Endothelial cell of umbilical vein (primary cell): ENCODE data around the gene ECI1.

Experiments
- CTCF ChIP-seq, 2 donors: IDR thresholded peaks; 1 replicate in 1 of 2; 2 replicates in 1 of 2; pipeline ENCODE4 v1.5.1; 2011; ENCODE audit warnings: low read length in 2 of 2, mild to moderate bottlenecking in 2 of 2, moderate library complexity in 2 of 2, control low read depth in 1 of 2, inconsistent platforms in 1 of 2, low read depth in 1 of 2; ENCODE audit not compliant: insufficient read depth in 1 of 2; ENCODE audit errors: extremely low read depth in 1 of 2
- EZH2 ChIP-seq: IDR thresholded peaks from 2 replicates; pipeline ENCODE4 v1.6.1; 2012; ENCODE audit warnings: borderline replicate concordance, low read depth, mild to moderate bottlenecking, moderate library complexity, low read length, inconsistent platforms; ENCODE audit not compliant: severe bottlenecking
- FOS ChIP-seq: IDR thresholded peaks from 2 replicates; pipeline ENCODE4 v1.6.1; 2011; ENCODE audit warnings: mild to moderate bottlenecking, low read length, moderate library complexity, borderline replicate concordance; ENCODE audit not compliant: insufficient read depth
- GATA2 ChIP-seq: IDR thresholded peaks from 2 replicates; pipeline ENCODE4 v1.7.0; 2011; ENCODE audit warnings: low read depth, mild to moderate bottlenecking, moderate library complexity, mixed read lengths, low read length; ENCODE audit not compliant: insufficient read length, insufficient read depth
- JUN ChIP-seq: IDR thresholded peaks from 2 replicates; pipeline ENCODE4 v1.6.1; 2011; ENCODE audit warnings: borderline replicate concordance, low read depth; ENCODE audit not compliant: insufficient read length, insufficient read depth
- MAX ChIP-seq: IDR thresholded peaks from 2 replicates; pipeline ENCODE4 v1.6.1; 2011; ENCODE audit not compliant: insufficient read depth, insufficient read length
- MYC ChIP-seq: IDR thresholded peaks from one replicate; pipeline ENCODE4 v1.6.1; 2011; ENCODE audit warnings: mild to moderate bottlenecking, low read depth, low read length
- POLR2A ChIP-seq: IDR thresholded peaks from 2 replicates; pipeline ENCODE4 v1.6.1; 2012; ENCODE audit warnings: low read depth, mild to moderate bottlenecking, control low read depth, low read length
- POLR2AphosphoS5 ChIP-seq: IDR thresholded peaks from 2 replicates; pipeline ENCODE4 v1.6.1; 2012; ENCODE audit warnings: low read depth, mild to moderate bottlenecking, control low read depth, low read length, moderate library complexity; ENCODE audit not compliant: insufficient read depth

GRCh38 chr16:2237493-2238149, 13.8 kb downstream of the ECI1 start:
- TF ChIP-seq CTCF (IDR thresholded peaks at IDR 0.05; ENCODE audit: extremely low read depth in 1 of 2, insufficient read depth in 1 of 2, low read depth in 1 of 2, low read length in 2 of 2): no peak
- TF ChIP-seq EZH2: peak; percentile 91
- TF ChIP-seq MAX: no peak
- no peak for TF ChIP-seq POLR2A
- TF ChIP-seq JUN: no peak
- no peak for TF ChIP-seq POLR2AphosphoS5
- no peak for TF ChIP-seq MYC
- TF ChIP-seq GATA2: no peak
- no peak for TF ChIP-seq FOS
